Neuronal stem cell (in vitro differentiated cells): Measurements from ENCODE around the gene PRDM4.
A peak's percentile ranks its signal among the peaks of the same experiment; 100 is the strongest.

Experiments
- DNase-seq: peaks from one replicate; pipeline ENCODE4 v3.0.0-alpha.2; 2013; ENCODE audit warnings: low spot score
- H2AFZ ChIP-seq: one replicate; pipeline ENCODE4 v1.6.1; 2013; ENCODE audit warnings: mild to moderate bottlenecking, low read length, inconsistent platforms
- H2AK5ac ChIP-seq: 2 replicates; pipeline ENCODE4 v1.6.1; 2013; ENCODE audit warnings: low read depth, mild to moderate bottlenecking, inconsistent platforms, low read length, moderate library complexity, mixed read lengths
- H2BK120ac ChIP-seq: 2 replicates; pipeline ENCODE4 v1.6.1; 2013; ENCODE audit warnings: low read depth, mild to moderate bottlenecking, inconsistent platforms, low read length, moderate library complexity, mixed read lengths
- H2BK12ac ChIP-seq: one replicate; pipeline ENCODE4 v1.6.1; 2013; ENCODE audit warnings: low read length, inconsistent platforms
- H2BK15ac ChIP-seq: 2 replicates; pipeline ENCODE4 v1.6.1; 2013; ENCODE audit warnings: mild to moderate bottlenecking, low read length, inconsistent platforms, mixed read lengths
- H2BK5ac ChIP-seq: one replicate; pipeline ENCODE4 v1.6.1; 2013; ENCODE audit warnings: inconsistent platforms, mild to moderate bottlenecking, low read length, moderate library complexity
- H3K14ac ChIP-seq: one replicate; pipeline ENCODE4 v1.6.1; 2013; ENCODE audit warnings: low read length, inconsistent platforms
- H3K18ac ChIP-seq: 2 replicates; pipeline ENCODE4 v1.6.1; 2013; ENCODE audit warnings: low read length, inconsistent platforms
- H3K23ac ChIP-seq: 2 replicates; pipeline ENCODE4 v1.6.1; 2013; ENCODE audit warnings: low read depth, mild to moderate bottlenecking, mixed read lengths, low read length, inconsistent platforms; ENCODE audit not compliant: poor library complexity
- H3K27ac ChIP-seq: replicated peaks from 3 replicates; pipeline ENCODE4 v1.5.1; 2013; ENCODE audit warnings: low read length, inconsistent platforms
- H3K27me3 ChIP-seq, 3 experiments: 2 replicates each; pipeline ENCODE4 v1.6.1; 2013; ENCODE audit warnings: low read length in 3 of 3, mild to moderate bottlenecking in 2 of 3, inconsistent platforms in 1 of 3, low read depth in 1 of 3, mixed read lengths in 1 of 3, moderate library complexity in 1 of 3; ENCODE audit not compliant: control insufficient read depth in 3 of 3, insufficient read depth in 3 of 3
- H3K36me3 ChIP-seq, 2 donors: replicated peaks in 1 of 2; 2 replicates each; pipeline ENCODE4 v1.6.1; 2013; ENCODE audit warnings: low read length in 2 of 2; ENCODE audit not compliant: control insufficient read depth in 2 of 2, insufficient read depth in 2 of 2
- H3K4ac ChIP-seq: 2 replicates; pipeline ENCODE4 v1.6.1; 2013; ENCODE audit warnings: inconsistent platforms, mild to moderate bottlenecking, low read length, moderate library complexity
- H3K4me1 ChIP-seq, 2 donors: 1 replicate in 1 of 2; 2 replicates in 1 of 2; pipeline ENCODE4 v1.6.1; 2013; ENCODE audit warnings: low read length in 2 of 2, low read depth in 1 of 2; ENCODE audit not compliant: control insufficient read depth in 2 of 2, insufficient read depth in 1 of 2
- H3K4me2 ChIP-seq: one replicate; pipeline ENCODE4 v1.6.1; 2013; ENCODE audit warnings: mild to moderate bottlenecking, low read length, inconsistent platforms; ENCODE audit not compliant: insufficient read depth, poor library complexity, severe bottlenecking
- H3K4me3 ChIP-seq, 2 donors: 2 replicates each; pipeline ENCODE4 v1.5.1; 2013; ENCODE audit warnings: low read length in 2 of 2, mild to moderate bottlenecking in 2 of 2, inconsistent platforms in 1 of 2, moderate library complexity in 1 of 2
- H3K79me1 ChIP-seq: one replicate; pipeline ENCODE4 v1.6.1; 2013; ENCODE audit warnings: low read depth, mild to moderate bottlenecking, inconsistent platforms, low read length, moderate library complexity
- H3K9ac ChIP-seq: one replicate; pipeline ENCODE4 v1.6.1; 2013; ENCODE audit warnings: mild to moderate bottlenecking, low read depth, low read length, inconsistent platforms; ENCODE audit not compliant: poor library complexity
- H3K9me3 ChIP-seq, 2 donors: replicated peaks in 1 of 2; 2 replicates each; pipeline versions ENCODE3 to v1.6.1; 2013; ENCODE audit warnings: low read length in 2 of 2, mild to moderate bottlenecking in 2 of 2, inconsistent platforms in 1 of 2, low read depth in 1 of 2, mixed read lengths in 1 of 2, moderate library complexity in 1 of 2; ENCODE audit not compliant: control insufficient read depth in 2 of 2, insufficient read depth in 1 of 2
- H4K8ac ChIP-seq: one replicate; pipeline ENCODE4 v1.6.1; 2013; ENCODE audit warnings: low read depth, mild to moderate bottlenecking, inconsistent platforms, low read length, moderate library complexity
- H4K91ac ChIP-seq: one replicate; pipeline ENCODE4 v1.6.1; 2013; ENCODE audit warnings: low read length, low read depth, mild to moderate bottlenecking, inconsistent platforms; ENCODE audit not compliant: poor library complexity
- WGBS, 2 donors: extraction: QIAGEN DNeasy Blood & Tissue Kit; methylation state at CpG; one replicate each; pipeline ENCODE4 v1.1.7; 2013; ENCODE audit warnings: missing lambda C conversion rate in 2 of 2, mixed read lengths in 1 of 2; ENCODE audit not compliant: insufficient read length in 2 of 2, insufficient replicate concordance in 1 of 2; ENCODE audit errors: extremely low coverage in 2 of 2; 5-methylcytosine and 5-hydroxymethylcytosine counted together

The PRDM4 gene

GRCh38 chr12:107775093-107775721, 14.3 kb upstream of the PRDM4 start:
- Histone ChIP-seq H3K14ac (peak overlapping the region; percentile 43), H3K4ac (no peak overlapping the region), H3K18ac (peak overlapping the region; percentile 46), H2AFZ (peak overlapping the region; percentile 88), H3K27me3 (peaks cover 14 to 79% (median 41%) of the 10 kb centered on the region in 3 experiments), H3K4me2 (peak overlapping the region; percentile 79), H4K8ac (no peak overlapping the region), H3K4me3 (peak overlapping the region; percentile 13 to 76), H2BK120ac (peak overlapping the region; percentile 58), H2AK5ac (no peak overlapping the region), H3K4me1 (no peaks in the 10 kb centered on the region), H2BK12ac (no peak overlapping the region), H3K36me3 (no peaks in the 10 kb centered on the region), H3K27ac (no peak overlapping the region), H3K23ac (peak overlapping the region; percentile 31), H4K91ac (no peak overlapping the region), H2BK15ac (no peak overlapping the region), H2BK5ac (no peak overlapping the region), H3K9me3 (no peaks in the 10 kb centered on the region), H3K79me1 (no peaks in the 10 kb centered on the region), H3K9ac (peak overlapping the region; percentile 74)
- DNase-seq = peak; percentile 67
- no CpG with 5 or more reads among the region's 66 CpGs for WGBS, 2 donors

- no peak within 1 kb of the TSS for H4K91ac ChIP-seq
- H3K4ac ChIP-seq = no peak within 1 kb of the TSS
- peak within 1 kb of the TSS; percentile 46 for H3K18ac ChIP-seq
- H3K79me1 ChIP-seq = no peaks in the 10 kb centered on the region
- H3K4me1 ChIP-seq = no peaks in the 10 kb centered on the region
- H3K14ac ChIP-seq = peak within 1 kb of the TSS; percentile 43
- peak within 1 kb of the TSS; percentile 79 for H3K4me2 ChIP-seq
- H3K36me3 ChIP-seq = no peaks in the 10 kb centered on the region
- peak within 1 kb of the TSS; percentile 74 for H3K9ac ChIP-seq
- H3K27me3 ChIP-seq = peaks cover 14 to 79% (median 41%) of the 10 kb centered on the region in 3 experiments
- no peak within 1 kb of the TSS for H4K8ac ChIP-seq
- H3K4me3 ChIP-seq = peak within 1 kb of the TSS; percentile 13 to 76
- no peak within 1 kb of the TSS for H2BK12ac ChIP-seq
- no peaks in the 10 kb centered on the region for H3K9me3 ChIP-seq
- DNase-seq = no peak
- no peak within 1 kb of the TSS for H3K27ac ChIP-seq
- peak within 1 kb of the TSS; percentile 88 for H2AFZ ChIP-seq
- H3K23ac ChIP-seq = peak within 1 kb of the TSS; percentile 31
- H2AK5ac ChIP-seq = no peak within 1 kb of the TSS
- H2BK120ac ChIP-seq = peak within 1 kb of the TSS; percentile 58
- no peak within 1 kb of the TSS for H2BK5ac ChIP-seq
- WGBS, 2 donors = no CpG with 5 or more reads among the region's 13 CpGs
- H2BK15ac ChIP-seq = no peak within 1 kb of the TSS
Measured at GRCh38 chr12:107774349-107775029, 13.6 kb upstream of the PRDM4 start, which contains the start of gene ASCL4. TSS of gene ASCL4 (plus strand) at chr12:107774704. CDS start at chr12:107775219, 515 bp downstream.

GRCh38 chr12:107767466-107767865, 6.5 kb upstream of the PRDM4 start:
- Histone ChIP-seq H3K27ac (no peak overlapping the region), H3K4me1 (no peaks in the 10 kb centered on the region), H2BK15ac (no peak overlapping the region), H3K18ac (no peak overlapping the region), H3K4me3 (no peak overlapping the region), H3K9me3 (no peaks in the 10 kb centered on the region), H3K4me2 (no peak overlapping the region), H3K4ac (no peak overlapping the region), H4K8ac (no peak overlapping the region), H2BK5ac (no peak overlapping the region), H3K9ac (no peak overlapping the region), H2AK5ac (no peak overlapping the region), H3K23ac (no peak overlapping the region), H2BK12ac (no peak overlapping the region), H3K79me1 (no peaks in the 10 kb centered on the region), H3K27me3 (peaks cover 0 to 64% (median 0%) of the 10 kb centered on the region in 3 experiments), H3K36me3 (no peaks in the 10 kb centered on the region), H2AFZ (no peak overlapping the region), H2BK120ac (no peak overlapping the region), H4K91ac (no peak overlapping the region), H3K14ac (no peak overlapping the region)
- no CpG with 5 or more reads among the region's 5 CpGs for WGBS, 2 donors
- DNase-seq = no peak

GRCh38 chr12:107765316-107765715, 4.4 kb upstream of the PRDM4 start:
- Histone ChIP-seq H4K8ac (no peak overlapping the region), H2AFZ (no peak overlapping the region), H3K27me3 (peaks cover 0 to 55% (median 0%) of the 10 kb centered on the region in 3 experiments), H3K36me3 (no peaks in the 10 kb centered on the region), H3K4ac (no peak overlapping the region), H3K4me2 (no peak overlapping the region), H2AK5ac (no peak overlapping the region), H3K18ac (no peak overlapping the region), H2BK12ac (no peak overlapping the region), H2BK5ac (no peak overlapping the region), H3K9me3 (no peaks in the 10 kb centered on the region), H3K27ac (no peak overlapping the region), H2BK120ac (no peak overlapping the region), H3K23ac (no peak overlapping the region), H3K79me1 (no peaks in the 10 kb centered on the region), H3K4me1 (peaks cover 2 to 3% of the 10 kb centered on the region in 2 donors), H3K9ac (no peak overlapping the region), H2BK15ac (no peak overlapping the region), H3K14ac (no peak overlapping the region), H3K4me3 (no peak overlapping the region), H4K91ac (no peak overlapping the region)
- no CpG with 5 or more reads among the region's 1 CpG for whole genome bisulfite sequencing, 2 donors
- DNase-seq = no peak
